ENCODE measurements around the gene TGFBR3L. TPM values are rescaled to one million over a fixed set of nuclear protein-coding genes. Genes with fewer than 3 reads are reported as not detected.

Gene TGFBR3L
- total and polyA plus RNA-seq, 2 of the 13 experiments (the other 11 are each of a cell fraction or from before 2014, with no cell fraction given): 0.20 to 1.0 TPM

DNA sequence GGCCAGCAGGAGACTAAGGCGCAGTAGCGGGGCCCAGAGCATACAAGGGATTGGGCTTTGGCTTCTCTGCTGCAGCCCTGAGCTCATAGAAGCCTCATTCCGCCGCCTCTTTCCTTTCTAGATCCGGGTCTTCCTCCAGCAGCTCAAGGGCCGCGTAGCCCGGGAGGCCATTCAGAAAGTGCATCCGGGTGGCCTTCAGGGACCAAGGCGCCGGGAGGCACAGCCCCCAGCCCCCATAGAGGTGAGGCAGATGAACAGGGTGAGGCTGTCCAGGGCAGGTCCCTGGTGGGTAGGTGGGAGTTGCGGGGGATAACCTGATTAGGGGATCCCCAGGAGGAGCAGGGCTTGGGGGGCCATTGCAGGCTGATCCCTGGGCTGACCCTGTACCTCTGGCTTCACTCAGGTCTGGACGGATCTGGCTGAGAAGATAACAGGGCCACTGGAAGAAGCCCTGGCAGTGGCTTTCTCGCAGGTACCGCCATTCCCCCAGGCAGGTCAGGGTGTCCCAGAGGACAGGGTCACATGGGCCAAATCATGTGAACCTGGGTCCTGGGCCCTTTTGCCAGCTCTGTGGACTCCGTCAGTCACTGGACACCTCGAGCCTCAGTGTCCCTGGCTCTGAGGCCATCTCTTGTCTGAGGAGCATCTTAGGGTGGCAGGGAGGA lies 6.8 kb downstream of the TGFBR3L start (continued):
- TF ChIP-seq, protein P1, sequence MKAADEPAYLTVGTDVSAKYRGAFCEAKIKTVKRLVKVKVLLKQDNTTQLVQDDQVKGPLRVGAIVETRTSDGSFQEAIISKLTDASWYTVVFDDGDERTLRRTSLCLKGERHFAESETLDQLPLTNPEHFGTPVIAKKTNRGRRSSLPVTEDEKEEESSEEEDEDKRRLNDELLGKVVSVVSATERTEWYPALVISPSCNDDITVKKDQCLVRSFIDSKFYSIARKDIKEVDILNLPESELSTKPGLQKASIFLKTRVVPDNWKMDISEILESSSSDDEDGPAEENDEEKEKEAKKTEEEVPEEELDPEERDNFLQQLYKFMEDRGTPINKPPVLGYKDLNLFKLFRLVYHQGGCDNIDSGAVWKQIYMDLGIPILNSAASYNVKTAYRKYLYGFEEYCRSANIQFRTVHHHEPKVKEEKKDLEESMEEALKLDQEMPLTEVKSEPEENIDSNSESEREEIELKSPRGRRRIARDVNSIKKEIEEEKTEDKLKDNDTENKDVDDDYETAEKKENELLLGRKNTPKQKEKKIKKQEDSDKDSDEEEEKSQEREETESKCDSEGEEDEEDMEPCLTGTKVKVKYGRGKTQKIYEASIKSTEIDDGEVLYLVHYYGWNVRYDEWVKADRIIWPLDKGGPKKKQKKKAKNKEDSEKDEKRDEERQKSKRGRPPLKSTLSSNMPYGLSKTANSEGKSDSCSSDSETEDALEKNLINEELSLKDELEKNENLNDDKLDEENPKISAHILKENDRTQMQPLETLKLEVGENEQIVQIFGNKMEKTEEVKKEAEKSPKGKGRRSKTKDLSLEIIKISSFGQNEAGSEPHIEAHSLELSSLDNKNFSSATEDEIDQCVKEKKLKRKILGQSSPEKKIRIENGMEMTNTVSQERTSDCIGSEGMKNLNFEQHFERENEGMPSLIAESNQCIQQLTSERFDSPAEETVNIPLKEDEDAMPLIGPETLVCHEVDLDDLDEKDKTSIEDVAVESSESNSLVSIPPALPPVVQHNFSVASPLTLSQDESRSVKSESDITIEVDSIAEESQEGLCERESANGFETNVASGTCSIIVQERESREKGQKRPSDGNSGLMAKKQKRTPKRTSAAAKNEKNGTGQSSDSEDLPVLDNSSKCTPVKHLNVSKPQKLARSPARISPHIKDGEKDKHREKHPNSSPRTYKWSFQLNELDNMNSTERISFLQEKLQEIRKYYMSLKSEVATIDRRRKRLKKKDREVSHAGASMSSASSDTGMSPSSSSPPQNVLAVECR (CRISPR knock-in tag; IDR thresholded peaks at IDR 0.05; ENCODE audit: borderline replicate concordance): peak; percentile 24; the same call in 1 of the 2 replicates
- TF ChIP-seq ZNF431 (CRISPR knock-in tag; IDR thresholded peaks at IDR 0.05; ENCODE audit: borderline replicate concordance, low read depth): no peak

DNA sequence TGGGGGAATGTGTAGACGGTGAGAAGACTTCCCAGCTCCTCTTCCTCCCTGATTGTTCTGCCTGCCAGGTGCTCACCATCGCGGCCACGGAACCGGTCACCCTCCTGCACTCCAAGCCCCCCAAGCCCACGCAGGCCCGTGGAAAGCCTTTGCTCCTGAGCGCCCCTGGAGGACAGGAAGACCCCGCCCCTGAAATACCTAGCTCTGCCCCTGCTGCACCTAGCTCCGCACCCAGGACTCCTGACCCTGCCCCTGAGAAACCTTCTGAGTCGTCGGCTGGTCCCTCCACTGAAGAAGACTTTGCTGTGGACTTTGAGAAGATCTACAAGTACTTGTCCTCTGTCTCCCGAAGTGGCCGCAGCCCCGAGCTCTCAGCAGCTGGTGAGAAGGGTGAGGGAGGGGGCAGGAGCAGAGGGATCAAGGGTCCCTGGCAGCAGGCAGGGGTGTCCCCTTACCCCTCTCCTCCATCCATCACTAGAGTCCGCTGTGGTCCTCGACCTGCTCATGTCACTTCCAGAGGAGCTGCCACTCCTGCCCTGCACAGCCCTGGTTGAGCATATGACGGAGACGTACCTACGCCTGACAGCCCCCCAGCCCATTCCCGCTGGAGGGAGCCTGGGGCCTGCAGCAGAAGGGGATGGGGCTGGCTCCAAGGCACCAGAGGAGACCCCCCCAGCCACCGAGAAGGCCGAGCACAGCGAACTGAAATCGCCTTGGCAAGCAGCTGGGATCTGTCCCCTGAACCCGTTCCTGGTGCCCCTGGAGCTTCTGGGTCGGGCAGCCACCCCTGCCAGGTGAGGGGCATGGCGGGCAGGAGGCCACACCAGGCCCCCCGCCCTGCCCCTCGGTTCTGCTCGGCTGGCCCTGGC lies 7.6 kb downstream of the TGFBR3L start:
- ATAC-seq (no peak), DNase-seq (ENCODE audit: low spot score) (no peak), FAIRE-seq (no peak)
- H3K4me3 ChIP-seq (replicated peaks in 1 of 3; ENCODE audit: insufficient read depth in 1 of 3, low read depth in 2 of 3, low read length in 3 of 3): no peak overlapping the region
- BruUV-seq (replicated peaks): TSS peak; percentile 42
- CTCF ChIA-PET (ENCODE audit: low intra/inter-chr PET ratio, low total read pairs): no interaction called here
- H3K9ac ChIP-seq (ENCODE audit: insufficient read depth, low read depth, low read length): no peak overlapping the region
- no peak overlapping the region for H2AFZ ChIP-seq (ENCODE audit: low read length)
- H3K79me2 ChIP-seq (ENCODE audit: insufficient read depth, low read length): no peaks in the 10 kb centered on the region
- peaks cover 5% of the 10 kb centered on the region; the same call in 1 of the 2 replicates for H4K20me1 ChIP-seq (ENCODE audit: insufficient read depth, low read length)
- no peaks in the 10 kb centered on the region for H3K9me3 ChIP-seq (ENCODE audit: low read length)
- WGBS (ENCODE audit: low lambda C conversion rate): 94% methylated on average over 13 of the region's 31 CpGs
- no peaks in the 10 kb centered on the region; a peak in 1 of 5 replicates for H3K27me3 ChIP-seq (ENCODE audit: control insufficient read depth in 1 of 2, insufficient read depth in 2 of 2, low read length in 2 of 2)
- no peak overlapping the region for H3K4me2 ChIP-seq (ENCODE audit: low read depth, low read length)
- peaks cover 5 to 10% of the 10 kb centered on the region in 2 experiments; a peak in 2 of 5 replicates for H3K36me3 ChIP-seq (replicated peaks in 1 of 2; ENCODE audit: control insufficient read depth in 1 of 2, insufficient read depth in 2 of 2, low read length in 2 of 2)
- in situ Hi-C loops (cut with HindIII; ENCODE audit: extremely low pct_ligation_motif_present, low pct_unique_long_range_greater_than_20kb): loop anchor here (5.0 kb wide), 1 partner anchor 70 kb away; no protein-coding TSS in a partner anchor
- intact Hi-C loops (cut with micrococcal nuclease; ENCODE audit: unreplicated experiment): no loop called here
- peaks cover 25% of the 10 kb centered on the region for H3K4me1 ChIP-seq (ENCODE audit: insufficient read depth, low read length)
- no peak overlapping the region for H3K27ac ChIP-seq (ENCODE audit: extremely low read length, insufficient read depth, low read length)
- POLR2A ChIA-PET: interaction anchor here (1.4 to 5.4 kb wide), 3 partner anchors 21 to 53 kb away, joined by 7 to 85 read pairs (median 67); partner anchors contain the start of gene TIMM44
- TF ChIP-seq SRSF4 (IDR thresholded peaks at IDR 0.05; ENCODE audit: low read depth, low read length, poor library complexity, severe bottlenecking): no peak
- TF ChIP-seq, protein P2, sequence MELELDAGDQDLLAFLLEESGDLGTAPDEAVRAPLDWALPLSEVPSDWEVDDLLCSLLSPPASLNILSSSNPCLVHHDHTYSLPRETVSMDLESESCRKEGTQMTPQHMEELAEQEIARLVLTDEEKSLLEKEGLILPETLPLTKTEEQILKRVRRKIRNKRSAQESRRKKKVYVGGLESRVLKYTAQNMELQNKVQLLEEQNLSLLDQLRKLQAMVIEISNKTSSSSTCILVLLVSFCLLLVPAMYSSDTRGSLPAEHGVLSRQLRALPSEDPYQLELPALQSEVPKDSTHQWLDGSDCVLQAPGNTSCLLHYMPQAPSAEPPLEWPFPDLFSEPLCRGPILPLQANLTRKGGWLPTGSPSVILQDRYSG (CRISPR knock-in tag; IDR thresholded peaks at IDR 0.05): no peak
- no peak for TF ChIP-seq MEF2D (CRISPR knock-in tag; IDR thresholded peaks at IDR 0.05)
- TF ChIP-seq ZNF207 (IDR thresholded peaks at IDR 0.05; ENCODE audit: borderline replicate concordance): no peak
- TF ChIP-seq ZNF101 (CRISPR knock-in tag; IDR thresholded peaks at IDR 0.05; ENCODE audit: borderline replicate concordance, low read depth): no peak
- TF ChIP-seq, protein P3, sequence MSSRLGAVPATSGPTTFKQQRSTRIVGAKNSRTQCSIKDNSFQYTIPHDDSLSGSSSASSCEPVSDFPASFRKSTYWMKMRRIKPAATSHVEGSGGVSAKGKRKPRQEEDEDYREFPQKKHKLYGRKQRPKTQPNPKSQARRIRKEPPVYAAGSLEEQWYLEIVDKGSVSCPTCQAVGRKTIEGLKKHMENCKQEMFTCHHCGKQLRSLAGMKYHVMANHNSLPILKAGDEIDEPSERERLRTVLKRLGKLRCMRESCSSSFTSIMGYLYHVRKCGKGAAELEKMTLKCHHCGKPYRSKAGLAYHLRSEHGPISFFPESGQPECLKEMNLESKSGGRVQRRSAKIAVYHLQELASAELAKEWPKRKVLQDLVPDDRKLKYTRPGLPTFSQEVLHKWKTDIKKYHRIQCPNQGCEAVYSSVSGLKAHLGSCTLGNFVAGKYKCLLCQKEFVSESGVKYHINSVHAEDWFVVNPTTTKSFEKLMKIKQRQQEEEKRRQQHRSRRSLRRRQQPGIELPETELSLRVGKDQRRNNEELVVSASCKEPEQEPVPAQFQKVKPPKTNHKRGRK (CRISPR knock-in tag; IDR thresholded peaks at IDR 0.05): no peak
- TF ChIP-seq, protein P4, sequence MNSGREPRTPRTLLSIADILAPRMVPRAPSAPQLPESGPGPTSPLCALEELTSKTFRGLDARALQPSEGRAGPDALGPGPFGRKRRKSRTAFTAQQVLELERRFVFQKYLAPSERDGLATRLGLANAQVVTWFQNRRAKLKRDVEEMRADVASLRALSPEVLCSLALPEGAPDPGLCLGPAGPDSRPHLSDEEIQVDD (CRISPR knock-in tag; IDR thresholded peaks at IDR 0.05; ENCODE audit: borderline replicate concordance): no peak
- TF ChIP-seq, protein P5, sequence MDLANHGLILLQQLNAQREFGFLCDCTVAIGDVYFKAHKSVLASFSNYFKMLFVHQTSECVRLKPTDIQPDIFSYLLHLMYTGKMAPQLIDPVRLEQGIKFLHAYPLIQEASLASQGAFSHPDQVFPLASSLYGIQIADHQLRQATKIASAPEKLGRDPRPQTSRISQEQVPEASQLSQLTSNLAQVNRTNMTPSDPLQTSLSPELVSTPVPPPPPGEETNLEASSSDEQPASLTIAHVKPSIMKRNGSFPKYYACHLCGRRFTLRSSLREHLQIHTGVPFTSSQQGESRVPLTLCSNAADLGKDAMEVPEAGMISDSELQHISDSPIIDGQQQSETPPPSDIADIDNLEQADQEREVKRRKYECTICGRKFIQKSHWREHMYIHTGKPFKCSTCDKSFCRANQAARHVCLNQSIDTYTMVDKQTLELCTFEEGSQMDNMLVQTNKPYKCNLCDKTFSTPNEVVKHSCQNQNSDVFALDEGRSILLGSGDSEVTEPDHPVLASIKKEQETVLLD (CRISPR knock-in tag; IDR thresholded peaks at IDR 0.05; ENCODE audit: low read depth): no peak

All from HepG2 (cell line).